Fibroblast of skin of right quadriceps (primary cell): ENCODE results near the gene FKBP6.
"Not testable (repeated sequence)": the region's sequence is repeated elsewhere in the genome, so short reads cannot be mapped to it uniquely, and the experiment has no call there.

Experiments used
- DNase-seq: peaks from one replicate; pipeline ENCODE4 v3.0.0-alpha.2; 2013

FKBP6 gene

DNA sequence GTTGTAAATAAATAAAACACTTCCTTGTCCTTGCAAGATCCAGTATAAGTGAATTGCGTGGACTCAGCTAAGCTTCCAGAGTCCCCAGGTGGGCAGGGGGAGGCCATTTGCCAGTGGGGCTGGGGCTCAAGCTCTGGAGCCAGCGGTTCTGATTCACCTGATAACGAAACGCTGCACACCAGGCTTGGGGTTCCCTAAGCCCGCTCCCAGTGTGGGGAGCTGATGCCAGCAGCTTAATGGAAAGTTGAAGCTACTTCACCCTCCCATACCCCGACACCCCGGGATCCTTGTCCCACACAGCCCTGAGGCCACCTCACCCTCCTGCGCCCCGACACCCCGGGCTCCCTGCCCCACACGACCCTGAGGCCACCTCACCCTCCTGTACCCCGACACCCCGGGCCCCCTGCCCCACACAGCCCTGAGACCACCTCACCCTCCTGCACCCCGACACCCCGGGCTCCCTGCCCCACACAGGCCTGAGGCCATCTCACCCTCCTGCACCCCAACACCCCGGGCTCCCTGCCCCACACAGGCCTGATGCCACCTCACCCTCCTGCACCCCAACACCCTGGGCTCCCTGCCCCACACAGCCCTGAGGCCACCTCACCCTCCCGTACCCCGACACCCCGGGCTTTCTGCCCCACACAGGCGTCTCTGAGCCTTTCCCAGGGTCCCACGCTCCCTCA lies 30.8 kb downstream of the FKBP6 start:
- no peak for DNase-seq

DNA sequence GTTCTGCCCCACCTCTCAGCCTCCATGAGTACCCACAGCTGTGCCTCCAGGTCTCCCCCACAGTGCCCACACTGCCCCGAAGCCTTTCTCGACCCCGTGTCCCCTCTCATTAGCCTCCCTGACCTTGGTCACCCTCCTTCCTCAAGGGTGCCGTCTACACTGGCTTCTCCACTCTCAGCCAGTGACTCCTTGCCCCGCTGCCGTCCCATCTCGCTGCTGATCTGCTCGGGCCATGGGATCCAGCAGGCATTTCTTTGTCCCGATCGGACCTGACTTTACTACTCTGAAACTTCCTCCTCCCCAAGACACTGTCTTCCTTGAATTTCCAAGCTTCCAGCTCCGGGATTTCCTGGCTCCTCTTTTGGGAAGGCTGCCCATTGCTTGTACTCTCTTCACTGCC lies 31.3 kb downstream of the FKBP6 start:
- no peak for DNase-seq

DNA sequence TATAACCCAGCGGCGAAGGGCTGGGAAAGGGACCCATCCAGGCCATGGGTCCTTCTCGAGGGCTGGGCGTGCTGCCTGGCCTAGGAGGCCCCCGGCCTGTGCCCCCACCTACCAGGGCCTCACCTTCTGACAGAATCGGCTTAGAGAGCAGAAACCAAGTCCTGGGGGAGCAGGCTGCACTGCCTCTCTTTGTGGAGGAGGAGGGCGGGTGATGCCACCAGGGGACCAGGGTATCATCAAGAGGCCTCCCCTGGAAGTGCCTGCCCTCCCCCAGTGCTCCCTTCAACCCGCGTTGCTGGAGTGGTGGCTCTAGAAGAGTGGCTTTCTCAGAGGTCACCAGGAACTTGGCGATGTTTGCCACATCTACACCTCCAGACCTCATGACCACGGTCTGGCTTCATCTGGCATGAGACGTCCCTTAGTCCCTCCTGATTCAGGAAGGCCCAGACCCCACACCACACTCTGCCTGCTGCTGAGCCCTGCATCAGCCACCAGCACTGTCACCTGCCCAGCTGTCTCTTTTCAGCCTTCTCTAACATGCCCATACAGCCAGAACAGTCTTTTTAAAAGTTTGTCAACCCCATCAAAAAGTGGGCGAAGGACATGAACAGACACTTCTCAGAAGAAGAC lies 31.9 kb downstream of the FKBP6 start:
- DNase-seq, result no peak

DNA sequence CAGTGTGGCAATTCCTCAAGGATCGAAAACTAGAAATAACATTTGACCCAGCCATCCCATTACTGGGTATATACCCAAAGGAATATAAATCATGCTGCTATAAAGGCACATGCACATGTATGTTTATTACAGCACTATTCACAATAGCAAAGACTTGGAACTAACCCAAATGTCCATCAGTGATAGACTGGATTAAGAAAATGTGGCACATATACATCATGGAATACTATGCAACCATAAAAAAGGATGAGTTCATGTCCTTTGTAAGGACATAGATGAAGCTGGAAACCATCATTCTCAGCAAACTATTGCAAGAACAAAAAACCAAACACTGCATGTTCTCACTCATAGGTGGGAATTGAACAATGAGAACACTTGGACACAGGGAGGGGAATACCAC lies 32.6 kb downstream of the FKBP6 start:
- DNase-seq, result not testable (repeated sequence)

DNA sequence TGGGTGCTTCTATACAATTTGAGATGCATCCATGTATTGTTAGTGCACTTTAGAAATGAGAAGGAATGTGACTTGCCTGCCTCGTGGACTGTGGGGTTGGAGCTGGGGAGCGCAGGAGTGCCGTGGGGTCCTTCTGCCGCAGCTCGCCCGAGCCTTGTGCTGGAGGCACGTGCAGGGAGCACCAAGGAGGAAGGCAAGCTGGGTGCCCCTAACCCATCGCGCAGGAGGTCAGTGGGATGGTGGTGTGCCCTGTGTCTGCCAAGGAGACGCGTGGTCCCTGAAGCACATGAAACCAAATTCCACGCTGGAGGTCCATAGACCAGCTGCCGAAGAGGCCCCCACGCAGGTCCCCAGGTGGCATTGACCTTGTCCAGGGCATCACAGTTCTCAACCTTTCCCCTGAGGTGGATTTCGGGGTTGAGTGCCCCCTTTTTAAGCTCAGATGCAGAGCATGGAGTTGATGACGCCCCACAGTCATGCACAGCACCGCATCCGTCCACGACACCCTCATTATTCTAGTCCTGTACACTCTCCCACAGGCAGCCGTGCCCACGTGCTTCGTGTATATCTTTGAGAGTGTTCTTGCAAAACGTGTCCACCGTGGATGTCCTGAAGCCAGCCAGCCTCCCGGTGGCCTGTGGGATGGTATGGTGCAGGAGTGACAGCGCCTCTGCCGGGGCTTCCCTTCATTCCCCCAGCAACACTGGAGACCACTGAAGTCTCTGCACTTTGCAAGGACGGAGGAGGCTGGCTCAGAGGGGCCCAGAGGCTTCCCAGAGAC lies 35.5 kb downstream of the FKBP6 start:
- DNase-seq, result no peak

DNA sequence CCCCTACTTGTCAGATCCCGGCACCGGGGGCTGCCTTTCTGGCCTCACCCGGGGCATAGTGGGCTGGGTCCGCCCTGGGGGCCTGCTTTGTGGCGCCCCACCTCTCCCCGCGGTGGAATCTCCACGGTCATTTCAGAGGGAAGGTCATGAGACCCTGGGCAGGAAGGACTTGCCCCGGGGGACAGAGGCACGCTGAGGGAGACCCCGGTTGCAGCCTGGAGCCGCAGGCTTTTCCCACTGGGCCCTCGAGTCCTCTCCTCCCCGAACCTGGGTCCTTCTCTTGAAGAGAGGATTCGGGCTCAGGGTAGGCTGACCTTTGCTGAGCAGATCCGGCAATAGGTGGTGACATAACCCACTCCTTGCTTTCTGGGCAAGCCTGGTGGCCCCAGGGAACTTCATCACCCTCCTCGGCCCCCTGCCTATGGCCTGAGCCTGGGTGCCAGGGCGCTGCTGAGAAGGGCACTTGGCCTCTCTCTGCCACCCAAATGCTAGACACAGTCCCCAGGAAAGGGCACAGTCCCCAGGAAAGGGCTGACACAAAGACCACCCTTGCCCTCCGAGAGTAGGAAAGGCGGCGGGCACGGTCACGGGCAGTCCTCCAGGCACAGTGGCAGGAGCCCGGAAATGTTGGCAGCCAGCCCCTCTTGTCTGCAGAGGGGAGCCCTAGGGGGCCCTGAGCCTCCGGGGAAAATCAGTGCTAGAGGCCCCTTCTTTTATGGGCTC lies 36.2 kb downstream of the FKBP6 start:
- DNase-seq, result no peak

DNA sequence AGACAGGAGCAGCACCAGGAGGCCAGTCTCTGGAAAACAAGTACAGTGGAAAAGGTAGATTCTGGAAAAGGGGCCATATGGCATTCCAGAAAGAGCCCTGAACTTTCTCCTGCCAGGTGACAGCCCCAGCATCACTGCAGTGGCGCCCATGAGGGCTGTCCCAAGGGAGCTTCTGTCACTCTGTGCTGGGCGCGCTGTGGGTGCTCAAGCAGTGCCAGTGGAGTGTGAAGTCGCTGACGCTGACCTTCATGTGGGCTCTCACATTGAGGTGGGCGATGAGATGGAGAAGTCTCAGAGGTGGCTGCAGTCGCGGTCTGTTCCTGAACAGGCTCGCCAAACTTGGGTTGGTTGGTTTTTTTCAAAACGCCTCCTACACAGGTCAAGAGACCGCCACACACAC lies 38.2 kb downstream of the FKBP6 start:
- no peak for DNase-seq

DNA sequence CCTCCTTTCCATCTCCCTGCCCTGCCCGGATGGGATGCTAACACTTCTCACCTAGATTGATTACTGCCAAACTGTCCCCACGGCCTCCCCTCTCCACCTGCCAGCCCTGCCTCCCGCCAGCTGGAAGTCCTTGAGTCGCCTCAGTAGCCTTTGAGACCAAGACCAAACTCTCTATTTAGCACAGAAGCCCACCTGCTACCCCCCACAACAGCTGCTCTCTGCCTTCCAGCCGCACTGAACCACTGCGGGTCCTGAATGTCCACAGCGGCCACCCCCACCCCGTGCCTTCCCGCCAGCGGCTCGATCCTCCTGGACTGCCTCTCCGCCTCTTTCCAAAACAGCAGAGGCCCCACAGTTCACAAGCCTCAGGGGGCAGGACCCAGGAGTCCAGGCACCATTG lies 39.0 kb downstream of the FKBP6 start:
- DNase-seq, result no peak

DNA sequence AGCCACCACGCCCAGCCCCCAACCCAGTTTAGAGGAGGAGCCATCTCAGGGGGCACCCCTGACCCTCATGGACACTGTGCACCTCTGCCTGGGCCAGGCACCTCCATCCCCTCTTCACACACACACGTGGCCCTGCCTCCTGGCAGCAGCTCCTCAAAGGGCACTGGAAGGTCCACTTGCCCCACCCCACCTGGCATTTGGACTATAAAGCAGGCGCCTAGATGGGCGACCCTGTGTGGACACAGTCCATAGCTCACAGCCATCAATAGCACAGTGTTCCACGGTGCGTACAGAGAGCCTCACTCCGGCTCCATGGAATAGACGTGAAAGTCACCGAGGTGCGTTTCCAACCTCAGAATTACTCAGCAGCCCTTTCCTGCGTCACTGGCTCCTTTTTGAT lies 41.0 kb downstream of the FKBP6 start:
- DNase-seq, result no peak

DNA sequence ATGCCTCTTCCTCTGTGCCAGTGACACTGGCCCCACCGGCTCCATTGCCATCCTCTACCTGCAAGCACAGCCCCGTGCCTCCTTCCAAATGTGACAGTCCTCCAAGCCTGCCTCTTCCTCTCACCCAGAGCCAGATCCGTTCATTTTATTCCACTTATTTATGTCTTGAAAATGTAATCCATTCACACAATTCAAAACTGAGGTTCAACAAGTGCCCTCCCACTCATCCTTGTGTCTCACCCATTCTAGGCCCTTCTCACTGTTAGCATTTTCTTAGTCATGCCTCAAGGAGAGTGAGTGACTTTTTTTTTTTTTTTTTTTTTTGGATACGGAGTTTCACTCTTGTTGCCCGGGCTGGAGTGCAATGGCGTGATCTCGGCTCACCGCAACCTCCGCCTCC lies 41.7 kb downstream of the FKBP6 start:
- DNase-seq, result no peak

DNA sequence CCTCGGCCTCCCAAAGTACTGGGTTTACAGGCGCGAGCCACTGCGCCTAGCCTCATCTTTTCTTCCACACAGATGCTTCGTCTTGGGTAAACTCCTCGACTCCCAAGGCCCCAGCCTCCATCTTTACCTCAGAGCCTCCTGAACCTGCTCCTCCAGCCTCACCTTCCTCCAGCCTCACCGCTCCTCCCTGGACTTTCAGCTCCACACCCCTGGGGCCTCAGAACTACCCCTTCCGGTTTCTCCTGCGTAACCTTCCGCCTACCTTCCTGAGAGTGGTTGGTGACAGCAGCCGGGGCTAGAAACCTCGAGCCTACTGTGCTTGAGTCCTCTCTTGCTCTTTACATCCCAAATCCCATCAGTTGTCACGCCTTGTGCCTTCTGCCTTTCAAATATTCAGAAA lies 45.8 kb downstream of the FKBP6 start:
- no peak for DNase-seq

DNA sequence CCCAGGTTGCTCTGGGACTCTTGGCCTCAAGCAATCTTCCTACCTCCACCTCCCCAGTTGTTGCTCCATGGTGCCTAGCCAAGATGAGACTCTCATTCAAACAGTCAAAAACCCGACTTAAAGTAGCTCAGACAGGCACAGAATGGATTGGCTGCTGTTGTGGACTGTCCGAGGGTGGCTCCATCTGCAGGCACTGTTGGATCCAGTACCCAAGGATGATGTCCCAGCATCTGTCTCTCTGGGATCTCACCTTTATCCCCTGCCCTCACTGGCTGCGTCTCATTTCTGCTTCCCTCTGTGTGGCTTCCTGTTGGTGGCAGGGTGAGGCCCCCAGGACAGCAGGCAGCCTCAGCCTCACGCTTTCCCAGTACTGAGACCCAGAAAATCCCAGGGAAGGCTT lies 48.3 kb downstream of the FKBP6 start:
- not testable (repeated sequence) for DNase-seq

DNA sequence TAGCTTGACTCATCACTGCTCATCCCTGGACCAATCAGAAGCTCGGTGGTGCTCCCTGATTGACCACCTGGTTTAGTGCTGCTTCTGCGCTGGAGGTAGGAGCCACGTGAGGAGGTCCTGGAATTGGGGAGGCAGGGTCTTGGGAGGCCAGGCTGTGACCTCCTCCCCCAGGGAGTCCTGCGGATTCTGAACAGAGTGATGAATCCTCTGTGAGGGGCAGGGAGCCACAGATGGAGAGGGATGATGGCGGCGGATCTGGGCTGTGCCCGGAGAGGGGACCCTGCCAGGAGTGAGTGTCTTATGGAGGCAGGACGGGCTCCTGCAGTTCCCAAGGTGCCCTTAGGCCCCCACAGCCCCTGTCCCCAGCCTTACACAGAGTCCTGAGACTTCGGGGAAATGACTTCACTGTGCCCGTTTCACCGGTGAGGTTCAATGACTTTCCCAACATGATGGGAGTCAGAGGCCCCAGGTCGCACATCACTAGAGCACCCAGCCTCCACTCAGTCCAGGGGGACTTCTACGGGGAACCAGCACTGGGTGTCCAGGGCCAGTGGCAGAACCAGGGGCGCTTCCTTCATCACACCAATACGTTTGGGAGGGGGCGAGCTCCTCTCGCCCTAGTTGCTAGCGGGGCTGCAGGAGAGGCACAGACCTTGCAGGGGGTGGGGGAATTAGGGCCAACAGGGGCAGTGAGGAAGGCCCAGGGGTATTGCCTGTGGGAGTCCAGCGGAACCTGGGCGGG lies 48.9 kb downstream of the FKBP6 start:
- DNase-seq, result no peak

DNA sequence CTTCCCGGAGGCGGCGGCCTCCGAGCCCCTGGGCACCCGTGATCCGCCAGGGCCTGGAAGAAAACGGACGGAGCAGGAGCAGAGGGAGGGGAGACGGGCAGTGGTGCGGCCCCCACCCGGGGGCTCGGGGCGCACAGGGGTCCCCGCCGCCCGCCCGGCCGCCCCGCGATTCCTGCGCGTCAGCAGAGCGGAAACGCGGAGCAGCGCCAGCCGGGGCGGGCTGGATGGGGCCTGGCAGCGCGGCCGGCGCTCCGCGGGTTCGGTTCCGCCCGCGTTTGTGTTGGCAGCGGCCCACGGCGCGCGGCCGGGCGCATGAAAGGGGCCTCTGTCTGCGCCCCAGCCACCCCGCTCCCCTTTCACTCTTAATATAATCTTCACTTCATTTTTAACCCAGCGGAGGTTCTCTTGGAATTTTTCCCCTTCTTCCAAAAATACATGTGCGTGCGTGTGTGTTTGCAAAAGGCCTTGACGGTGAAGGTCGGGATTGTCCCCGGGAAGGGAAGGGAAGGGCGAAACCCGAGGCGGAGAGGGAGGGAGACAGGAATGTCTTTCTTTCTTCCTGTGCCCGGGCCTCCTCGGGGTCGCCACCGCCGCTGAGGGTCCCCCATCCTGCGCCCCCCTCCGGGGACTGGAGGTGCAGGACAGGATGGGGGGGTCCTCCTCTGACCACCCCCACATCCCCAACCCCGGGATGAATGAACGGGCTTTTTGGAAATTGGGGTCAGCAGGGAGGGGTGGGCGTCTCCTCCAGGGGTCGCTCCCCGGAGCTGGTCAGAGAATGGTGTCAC lies 49.6 kb downstream of the FKBP6 start:
- DNase-seq, result not testable (repeated sequence)

DNA sequence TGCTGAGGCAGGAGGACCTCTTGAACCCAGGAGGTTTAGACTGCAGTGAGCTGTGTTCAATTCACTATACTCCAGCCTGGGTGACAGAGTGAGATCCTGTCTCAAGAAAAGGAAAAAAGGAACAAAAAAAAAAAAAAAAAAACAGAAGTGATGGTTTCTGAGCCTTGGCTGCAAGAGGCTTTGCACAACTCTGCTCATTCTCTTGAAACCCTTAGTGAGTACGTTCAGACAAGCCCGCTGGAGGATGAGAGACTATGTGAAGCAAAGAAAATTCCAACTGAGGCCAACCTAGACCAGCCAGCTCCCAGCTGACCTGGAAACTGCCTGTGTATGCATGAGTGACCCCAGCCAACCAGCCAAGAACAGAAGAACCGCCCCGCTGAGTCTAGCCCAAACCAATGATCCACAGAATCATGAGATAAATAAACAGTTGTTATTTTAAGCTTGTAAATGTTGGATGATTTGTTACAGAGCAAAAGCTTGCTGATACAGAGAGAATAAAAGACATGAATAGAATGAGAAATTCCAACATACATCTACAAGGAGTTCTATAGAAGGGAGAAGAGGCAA lies 55.1 kb downstream of the FKBP6 start:
- DNase-seq, result no peak

DNA sequence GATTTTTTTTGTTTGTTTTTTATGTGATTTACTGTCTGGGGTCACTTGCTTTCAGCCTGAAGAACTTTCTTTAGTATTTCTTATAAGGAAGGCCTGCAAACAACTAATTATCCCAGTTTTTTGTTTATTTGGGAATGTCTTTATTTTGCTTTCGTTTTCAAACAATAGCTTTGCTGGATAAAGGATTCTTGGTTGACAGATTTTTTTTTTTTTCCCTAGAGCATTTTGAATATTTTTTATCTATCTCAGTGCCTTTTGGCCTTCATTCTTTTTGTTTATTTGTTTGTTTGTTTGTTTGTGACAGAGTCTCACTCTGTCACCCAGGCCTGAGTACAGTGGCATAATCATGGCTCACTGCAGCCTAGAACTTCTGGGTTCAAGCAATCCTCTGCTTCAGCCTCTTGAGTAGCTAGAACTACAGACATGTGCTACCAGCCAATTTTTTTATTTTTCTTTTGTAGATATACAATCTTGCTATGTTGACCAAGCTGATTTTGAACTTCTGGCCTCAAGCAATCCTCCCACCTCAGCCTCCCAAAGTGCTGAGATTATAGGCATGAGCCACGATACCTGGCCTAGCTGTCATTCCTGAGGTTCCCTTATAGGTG lies 59.4 kb downstream of the FKBP6 start:
- no peak for DNase-seq

DNA sequence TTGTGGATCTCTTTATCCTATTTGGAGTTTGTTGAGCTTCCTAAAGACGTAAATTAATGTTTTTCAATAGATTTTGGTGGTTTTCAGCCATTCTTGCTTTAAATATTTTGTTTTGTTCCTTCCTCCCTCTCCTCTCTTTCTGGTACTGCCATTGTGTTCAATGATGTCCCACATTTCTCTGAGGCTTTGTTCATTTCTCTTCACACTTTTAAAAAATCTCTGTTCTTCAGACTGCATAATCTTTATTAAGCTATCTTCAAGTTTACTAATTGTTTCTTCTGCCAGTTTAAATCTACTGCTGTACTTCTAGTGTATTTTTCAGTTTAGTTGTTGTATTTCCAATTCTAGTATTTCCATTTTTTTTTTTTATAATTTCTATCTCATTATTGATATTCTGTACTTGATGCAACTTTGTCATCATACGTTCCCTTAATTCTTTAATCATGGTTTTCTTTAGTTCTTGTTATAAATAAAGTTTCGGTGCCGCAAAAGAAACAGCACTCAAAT lies 60.0 kb downstream of the FKBP6 start:
- DNase-seq, result no peak

DNA sequence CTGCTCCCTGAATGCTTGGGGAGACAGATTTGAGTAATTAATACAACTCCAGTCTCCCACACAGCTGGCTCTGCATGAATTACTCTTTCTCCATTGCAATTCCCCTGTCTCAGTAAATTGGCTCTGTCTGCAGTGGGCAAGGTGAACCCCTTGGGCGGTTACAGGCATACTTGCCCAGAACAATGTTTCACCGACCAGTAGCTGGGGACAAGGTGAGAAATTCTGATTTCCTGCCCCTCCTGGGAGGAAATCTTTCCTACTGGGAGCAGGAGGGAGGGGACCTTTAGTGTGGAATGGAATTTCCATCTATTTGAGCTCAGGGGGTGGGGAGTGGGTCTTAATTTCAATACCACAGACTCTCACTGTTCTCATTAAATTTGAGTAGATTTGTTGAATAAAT lies 63.4 kb downstream of the FKBP6 start:
- no peak for DNase-seq

DNA sequence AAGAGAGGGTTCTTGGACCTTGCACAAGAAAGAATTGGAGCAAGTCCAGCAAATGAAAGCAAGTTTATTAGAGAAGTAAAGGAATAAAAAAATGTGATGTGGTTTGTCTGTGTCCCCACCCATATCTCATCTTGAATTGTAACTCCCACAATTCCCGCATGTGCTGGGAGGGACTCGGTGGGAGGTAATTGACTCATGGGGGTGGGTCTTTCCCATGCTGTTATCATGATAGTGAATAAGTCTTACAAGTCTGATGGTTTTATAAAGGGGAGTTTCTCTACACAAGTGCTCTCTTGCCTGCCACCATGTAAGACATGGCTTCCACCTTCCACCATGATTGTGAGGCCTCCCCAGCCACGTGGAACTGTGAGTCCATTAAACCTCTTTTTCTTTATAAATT lies 66.5 kb downstream of the FKBP6 start:
- DNase-seq, result no peak

DNA sequence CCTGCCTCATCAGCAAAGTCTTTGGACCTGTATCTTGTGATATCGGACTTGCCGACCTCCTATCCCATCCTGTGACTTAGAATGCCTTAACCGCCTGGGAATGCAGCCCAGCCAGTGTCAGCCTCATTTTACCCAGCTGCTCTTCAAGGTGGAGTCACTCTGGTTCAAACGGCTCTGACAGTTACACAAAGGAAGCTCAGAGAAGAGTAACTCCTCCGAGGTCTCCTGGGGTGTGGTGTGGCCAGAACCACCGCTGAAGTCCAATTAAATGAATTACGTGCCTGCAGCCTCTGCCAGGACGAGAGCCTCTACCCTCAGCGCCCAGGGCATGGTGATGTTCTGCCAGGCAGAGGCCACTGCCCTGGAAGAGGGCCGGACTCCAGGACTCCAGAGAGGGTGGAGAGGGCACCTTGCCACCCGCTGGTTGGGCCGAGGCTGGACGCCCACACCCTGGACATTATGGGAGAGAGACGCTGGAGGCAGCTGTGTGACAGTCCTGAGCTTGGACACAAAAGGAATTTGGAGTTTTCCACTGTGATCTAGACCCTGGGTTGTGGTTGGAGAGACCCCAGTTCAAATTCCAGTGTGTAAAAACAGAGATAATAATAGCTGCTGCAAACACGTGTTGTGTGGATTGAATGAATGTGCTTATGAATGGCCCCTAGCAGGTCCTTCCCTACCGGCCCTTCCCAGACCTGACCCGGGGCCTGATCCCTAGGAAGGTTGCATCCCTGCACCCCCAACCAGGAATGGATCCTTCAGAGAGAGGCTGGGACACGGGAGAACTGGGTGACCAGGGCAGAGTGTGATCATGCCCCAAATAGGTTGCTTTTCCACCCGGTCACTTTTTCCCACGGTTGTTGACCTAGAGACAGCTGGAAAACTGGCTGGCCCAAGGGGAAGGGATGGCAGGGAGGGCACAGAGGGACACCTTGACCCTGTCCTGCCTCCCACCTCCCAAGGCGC lies 67.9 kb downstream of the FKBP6 start:
- DNase-seq, result no peak
